Pancreas (tissue), 10 donors: ENCODE measurements around the gene SLC5A10. TPM values are rescaled to one million over a fixed set of nuclear protein-coding genes. Genes with fewer than 3 reads are reported as not detected.
"Not testable (repeated sequence)": the region's sequence is repeated elsewhere in the genome, so short reads cannot be mapped to it uniquely, and the experiment has no call there.

Experiments
- ATAC-seq, 4 donors: fragments of 200-7000 bp; cut with Tn5 transposase; one replicate each; pipeline versions ENCODE4 v1.8.0 to v1.9.1; 2020; ENCODE audit warnings: mild to moderate bottlenecking in 4 of 4, moderate library complexity in 4 of 4
- DNase-seq, 6 donors: peaks; one replicate each; pipeline ENCODE4 v3.0.0-alpha.2; 2020
- FAIRE-seq: peaks from 2 replicates; lab custom pipeline; 2012; peaks lifted over from hg19 to GRCh38; lab: Jason Lieb, UNC
- H3K27ac ChIP-seq, 4 donors: fragments of 200-600 bp; sonication (generic); 1 replicate in 3 of 4; 2 replicates in 1 of 4; pipeline versions ENCODE4 v1.5.0 to v1.8.0; 2020
- H3K27me3 ChIP-seq, 4 donors: fragments of 200-600 bp; one replicate each; pipeline ENCODE4 v1.8.0; 2021
- H3K36me3 ChIP-seq, 3 donors: fragments of 200-600 bp; sonication (generic) in 1 of 3; one replicate each; pipeline versions ENCODE4 v1.5.0 to v1.8.0; 2020 to 2021
- H3K4me1 ChIP-seq, 3 donors: fragments of 200-600 bp; one replicate each; pipeline ENCODE4 v1.8.0; 2021
- H3K4me3 ChIP-seq, 4 donors: fragments of 200-600 bp; sonication (generic) in 2 of 4; one replicate each; pipeline versions ENCODE4 v1.5.0 to v1.8.0; 2020 to 2021
- H3K9me3 ChIP-seq, 4 donors: fragments of 200-600 bp; one replicate each; pipeline ENCODE4 v1.8.0; 2021
- WGBS, 2 donors: extraction: QIAGEN DNeasy Blood & Tissue Kit; methylation state at CpG; one replicate each; pipeline ENCODE4 v1.1.7; 2013; 5-methylcytosine and 5-hydroxymethylcytosine counted together
- intact Hi-C, 3 donors: fragments of 100-400 bp; cut with DNase I; formaldehyde crosslinking; loops; one replicate each; pipeline versions ENCODE4 v1.11.1 to v1.14.2; 2022
- polyA plus RNA-seq, 2 donors: library from polyadenylated mRNA; stranded (reverse); fragments of 200-250 nt; gene quantifications; one replicate each; pipeline ENCODE4 v1.2.3, GENCODE V29; 2013
- total RNA-seq, 6 donors: library from RNA; stranded (reverse); fragmentation: NEBNext Ultra II Directional in 4 of 6; extraction: Animal tissue kit (Norgen Biotek cat#: 25700) in 4 of 6; gene quantifications; one replicate each; pipeline versions ENCODE4 v1.2.1 to v1.2.4, GENCODE V29; 2021 to 2023
- TF ChIP-seq, protein P1 (sequence below), 4 donors: fragments of 200-600 bp; sonication (generic) in 3 of 4; IDR thresholded peaks; one replicate each; pipeline versions ENCODE4 v1.5.0 to v1.8.0; 2021; ENCODE audit warnings: antibody characterized with exemption in 4 of 4
- donor health status: healthy with polysubstance abuse.
- donor health status: DM: no; HTN: no; CAD: no; lungs with moderate emphysema.
- donor health status: DM: no; HTN: no; CAD: no.
- donor health status: control.
- donor health status: control.
- donor health status: Bipolar disorder and iron deficiency.
- donor health status: DM: yes; HTN: yes; CAD: no.
- donor health status: DM: no; HTN: no; CAD: no.
- donor health status: DM: no; HTN: no; CAD: no.
- donor health status: DM: yes; HTN: yes; CAD: no.

Gene SLC5A10
- total and polyA plus RNA-seq, 8 donors = 0.02 TPM; not detected in 7

DNA sequence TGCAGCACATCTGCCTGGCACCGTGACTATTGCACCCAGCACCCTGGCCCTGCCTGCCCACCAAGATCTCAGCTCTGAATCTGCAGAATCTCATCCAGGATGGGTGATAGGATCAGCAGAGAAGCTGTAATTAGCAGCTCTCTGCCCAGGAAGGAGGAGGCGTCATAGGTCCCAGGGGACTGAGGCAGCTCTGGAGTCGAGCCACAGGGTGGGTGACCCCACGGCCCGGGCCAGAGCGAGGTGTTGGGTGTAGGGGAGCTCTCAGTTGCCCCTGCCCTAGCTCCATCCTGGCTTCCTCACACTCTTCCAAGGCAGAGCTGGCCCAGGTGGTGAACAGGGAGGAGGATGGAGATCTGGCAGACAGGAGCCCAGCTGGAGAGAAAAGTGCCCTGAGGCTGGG lies 70.8 kb downstream of the SLC5A10 start:
- 91 to 95% methylated on average over 6 of the region's 6 CpGs for WGBS, 2 donors
- Histone ChIP-seq H3K9me3 (no peaks in the 10 kb centered on the region), H3K4me1 (no peaks in the 10 kb centered on the region), H3K4me3 (no peak overlapping the region), H3K27ac (no peak overlapping the region), H3K27me3 (no peaks in the 10 kb centered on the region), H3K36me3 (no peaks in the 10 kb centered on the region)
- ATAC-seq (no peak), FAIRE-seq (no peak), DNase-seq (peak in 2 of 6 donors; percentile 10 to 34)
- TF ChIP-seq, protein P1, sequence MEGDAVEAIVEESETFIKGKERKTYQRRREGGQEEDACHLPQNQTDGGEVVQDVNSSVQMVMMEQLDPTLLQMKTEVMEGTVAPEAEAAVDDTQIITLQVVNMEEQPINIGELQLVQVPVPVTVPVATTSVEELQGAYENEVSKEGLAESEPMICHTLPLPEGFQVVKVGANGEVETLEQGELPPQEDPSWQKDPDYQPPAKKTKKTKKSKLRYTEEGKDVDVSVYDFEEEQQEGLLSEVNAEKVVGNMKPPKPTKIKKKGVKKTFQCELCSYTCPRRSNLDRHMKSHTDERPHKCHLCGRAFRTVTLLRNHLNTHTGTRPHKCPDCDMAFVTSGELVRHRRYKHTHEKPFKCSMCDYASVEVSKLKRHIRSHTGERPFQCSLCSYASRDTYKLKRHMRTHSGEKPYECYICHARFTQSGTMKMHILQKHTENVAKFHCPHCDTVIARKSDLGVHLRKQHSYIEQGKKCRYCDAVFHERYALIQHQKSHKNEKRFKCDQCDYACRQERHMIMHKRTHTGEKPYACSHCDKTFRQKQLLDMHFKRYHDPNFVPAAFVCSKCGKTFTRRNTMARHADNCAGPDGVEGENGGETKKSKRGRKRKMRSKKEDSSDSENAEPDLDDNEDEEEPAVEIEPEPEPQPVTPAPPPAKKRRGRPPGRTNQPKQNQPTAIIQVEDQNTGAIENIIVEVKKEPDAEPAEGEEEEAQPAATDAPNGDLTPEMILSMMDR (IDR thresholded peaks at IDR 0.05) = no peak
- intact Hi-C loops = no loop called here

DNA sequence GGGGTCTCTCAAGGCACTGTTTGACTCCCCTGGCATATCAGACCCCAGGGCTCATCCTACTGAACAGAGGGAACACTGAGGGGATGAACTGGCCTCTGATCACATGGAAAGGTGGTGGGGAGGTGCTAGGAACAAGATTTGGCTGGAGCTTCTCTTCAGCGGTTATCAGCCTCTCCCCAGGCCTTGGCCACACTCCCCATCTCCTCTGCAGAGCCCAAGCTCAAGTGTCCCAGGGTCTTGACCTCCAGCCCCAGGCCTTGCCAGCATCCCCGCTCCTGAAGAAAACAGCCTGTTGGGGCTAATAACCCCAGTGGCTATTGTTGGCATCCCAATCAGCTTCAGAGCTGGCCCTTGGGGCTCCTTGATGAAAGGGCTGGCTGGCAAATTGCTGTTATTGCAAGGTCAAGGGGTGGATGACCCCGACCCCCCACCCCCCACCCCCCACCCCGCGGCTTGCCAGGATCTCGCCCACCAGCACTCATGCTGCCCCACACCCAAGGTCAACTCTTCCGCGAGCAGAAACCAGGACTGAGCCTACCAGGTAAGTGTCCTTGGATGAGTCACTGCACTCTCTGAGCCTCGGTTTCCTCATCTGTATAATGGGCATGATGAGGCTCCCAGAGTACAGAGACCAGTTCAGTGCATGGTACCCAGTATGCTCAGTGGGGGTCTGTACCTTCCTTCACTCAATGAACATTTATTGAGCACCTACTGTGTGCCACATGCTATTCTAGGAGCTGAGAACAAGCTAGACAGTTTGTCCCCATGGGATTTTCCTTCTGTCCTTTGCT lies 71.4 kb downstream of the SLC5A10 start:
- 53 to 63% methylated on average over 8 to 9 of the region's 9 CpGs for WGBS, 2 donors

DNA sequence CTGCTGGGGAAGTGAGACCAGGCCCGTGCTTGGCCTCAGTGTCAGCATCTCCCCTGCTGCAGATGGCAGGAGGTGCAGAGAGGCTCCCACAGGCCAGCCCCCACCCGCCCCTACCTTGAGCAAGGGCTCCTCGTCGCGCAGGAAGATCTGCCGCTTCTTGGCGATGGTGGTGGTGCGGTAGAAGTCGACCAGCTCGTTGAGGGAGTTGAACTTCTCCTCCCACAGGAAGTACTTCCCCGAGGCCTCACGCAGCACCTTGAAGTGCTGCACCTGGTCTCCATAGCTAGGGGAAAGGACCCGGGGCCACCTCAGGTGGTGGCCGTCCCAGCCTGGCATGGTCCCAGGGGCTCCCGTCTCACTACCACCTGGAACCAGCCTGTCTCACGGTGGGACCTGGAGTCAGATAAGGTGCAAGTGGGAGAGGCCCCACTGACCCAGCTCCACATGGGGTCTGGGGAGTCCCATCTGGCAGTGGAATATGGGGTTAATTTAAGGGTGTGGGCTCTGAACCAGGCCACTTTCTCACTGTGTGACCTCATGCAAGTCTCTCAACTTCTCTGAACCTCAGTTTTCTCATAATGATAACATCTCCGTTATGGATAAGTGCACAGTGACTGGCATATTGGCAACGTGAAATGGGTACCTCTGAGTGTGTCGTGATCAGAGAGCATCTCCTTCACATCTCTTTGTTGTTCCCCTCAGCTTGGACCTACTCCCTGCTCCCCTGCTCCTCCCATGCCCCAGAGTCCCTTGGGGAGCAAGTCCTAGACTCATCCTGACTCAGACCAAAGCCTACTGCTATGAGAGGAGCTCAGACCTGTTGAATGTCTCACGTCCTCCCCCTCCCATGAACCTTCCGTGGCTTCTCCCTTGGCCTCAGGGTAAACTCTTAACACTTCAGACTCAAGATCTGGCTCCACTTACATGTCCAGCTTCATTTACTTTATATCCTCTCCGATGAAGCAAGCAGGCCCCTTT lies 72.4 kb downstream of the SLC5A10 start:
- no peaks in the 10 kb centered on the region for H3K4me1 ChIP-seq
- intact Hi-C loops = no loop called here
- no peak overlapping the region for H3K27ac ChIP-seq
- no peaks in the 10 kb centered on the region for H3K9me3 ChIP-seq
- 76 to 80% methylated on average over 22 of the region's 22 CpGs for WGBS, 2 donors
- TF ChIP-seq, protein P1 (IDR thresholded peaks at IDR 0.05) = no peak
- ATAC-seq (no peak), DNase-seq (peak in 4 of 6 donors; percentile 10 to 51 (median 22)), FAIRE-seq (no peak)
- H3K36me3 ChIP-seq = no peaks in the 10 kb centered on the region
- no peaks in the 10 kb centered on the region for H3K27me3 ChIP-seq
- no peak overlapping the region for H3K4me3 ChIP-seq

More for the DNA sequence above, 71.4 kb downstream of the SLC5A10 start:
- Histone ChIP-seq H3K9me3 (no peaks in the 10 kb centered on the region), H3K4me1 (no peaks in the 10 kb centered on the region), H3K27me3 (no peaks in the 10 kb centered on the region), H3K36me3 (no peaks in the 10 kb centered on the region), H3K4me3 (no peak overlapping the region), H3K27ac (no peak overlapping the region)
- FAIRE-seq (no peak), DNase-seq (peak in 3 of 6 donors; percentile 17 to 27 (median 24)), ATAC-seq (no peak)
- TF ChIP-seq, protein P1 (IDR thresholded peaks at IDR 0.05) = no peak
- intact Hi-C loops = no loop called here

DNA sequence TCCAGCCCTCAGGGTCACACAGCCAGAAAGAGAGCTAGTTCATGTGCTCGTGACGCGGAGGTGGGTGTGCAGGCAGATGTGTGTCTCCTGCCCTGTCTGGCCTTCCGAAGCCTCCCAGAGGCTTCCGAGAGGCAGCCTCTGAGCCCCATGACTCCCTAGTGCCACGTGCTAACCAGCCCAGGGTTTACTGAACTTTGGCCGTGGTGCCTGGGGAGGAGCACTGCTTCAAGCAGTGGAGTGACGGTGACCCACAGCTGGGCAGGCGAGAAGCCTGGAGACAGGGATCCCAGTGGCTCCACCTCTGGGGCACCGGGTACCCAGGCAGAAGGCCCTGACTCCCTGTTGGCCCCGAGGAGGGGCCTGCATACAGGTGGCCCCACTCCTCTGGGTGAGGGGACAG lies 76.7 kb downstream of the SLC5A10 start:
- FAIRE-seq, H3K9me3 ChIP-seq, H3K36me3 ChIP-seq, H3K4me1 ChIP-seq, intact Hi-C loops, H3K27ac ChIP-seq, H3K4me3 ChIP-seq, ATAC-seq, DNase-seq, H3K27me3 ChIP-seq: not testable (repeated sequence)
- WGBS, 2 donors = no CpG with 5 or more reads among the region's 11 CpGs

DNA sequence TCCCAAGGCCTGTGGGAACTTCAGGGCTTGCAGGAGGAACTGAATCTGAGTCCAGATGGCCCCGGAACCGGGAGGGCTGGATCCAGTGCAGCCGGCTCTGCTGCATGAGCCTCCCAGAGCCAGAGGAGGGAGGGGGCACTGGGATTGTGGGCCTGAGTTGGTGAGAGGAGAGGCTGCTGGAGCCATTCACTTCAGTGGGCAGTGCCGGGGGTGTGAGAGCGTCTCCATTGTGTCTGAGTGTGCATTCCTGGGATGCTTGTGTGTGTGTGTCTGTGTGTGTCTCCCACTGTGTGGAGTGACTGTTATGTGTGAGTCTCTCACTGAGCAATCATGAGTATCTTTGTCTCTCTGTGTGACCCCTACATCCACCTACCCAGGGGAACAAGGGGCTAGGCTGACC lies 77.8 kb downstream of the SLC5A10 start:
- H3K36me3 ChIP-seq, FAIRE-seq, H3K27ac ChIP-seq, H3K9me3 ChIP-seq, intact Hi-C loops, H3K27me3 ChIP-seq, DNase-seq, ATAC-seq, H3K4me3 ChIP-seq, H3K4me1 ChIP-seq: not testable (repeated sequence)
- WGBS, 2 donors = 53% methylated on average over 2 of the region's 5 CpGs; no CpG with 5 or more reads in 1 of the 2 donors

DNA sequence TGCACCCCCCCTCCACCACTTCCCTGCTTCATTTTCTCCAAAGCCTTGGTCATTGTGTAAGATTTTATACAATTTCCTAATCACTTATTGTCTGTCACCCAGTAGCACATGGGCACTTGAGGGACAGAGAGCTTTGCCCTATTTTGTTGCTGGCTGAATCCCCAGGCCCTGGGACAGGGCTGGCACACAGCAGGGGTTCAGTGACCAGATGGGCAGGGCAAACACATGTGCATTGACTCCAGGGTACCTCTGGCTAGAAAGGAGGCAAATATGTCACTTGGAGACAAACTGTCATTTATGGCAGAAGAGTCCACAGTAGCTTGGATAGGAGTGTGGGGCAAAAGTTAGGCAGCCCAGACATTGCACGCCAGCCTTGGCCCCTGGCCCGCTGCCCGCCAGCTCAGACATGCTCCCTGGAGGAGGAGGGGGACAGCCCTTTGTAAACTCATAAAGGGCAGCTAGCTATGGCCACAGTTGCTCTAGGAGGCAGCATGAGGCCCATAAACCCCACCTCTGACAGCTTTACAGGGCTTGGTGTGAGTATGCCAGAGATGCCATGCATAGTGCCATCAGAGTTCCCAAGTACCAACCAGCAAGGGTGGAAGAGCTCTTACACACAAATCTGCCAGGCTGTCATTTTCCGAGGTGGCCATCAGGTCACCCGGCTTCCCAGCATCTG lies 78.9 kb downstream of the SLC5A10 start:
- H3K27ac ChIP-seq, intact Hi-C loops, H3K36me3 ChIP-seq, H3K27me3 ChIP-seq, H3K4me3 ChIP-seq, FAIRE-seq, DNase-seq, ATAC-seq, H3K9me3 ChIP-seq, H3K4me1 ChIP-seq: not testable (repeated sequence)
- WGBS, 2 donors = 61% methylated on average over 2 of the region's 5 CpGs; no CpG with 5 or more reads in 1 of the 2 donors
